ENCODE measurements around the gene EID2B.

The EID2B gene

DNA sequence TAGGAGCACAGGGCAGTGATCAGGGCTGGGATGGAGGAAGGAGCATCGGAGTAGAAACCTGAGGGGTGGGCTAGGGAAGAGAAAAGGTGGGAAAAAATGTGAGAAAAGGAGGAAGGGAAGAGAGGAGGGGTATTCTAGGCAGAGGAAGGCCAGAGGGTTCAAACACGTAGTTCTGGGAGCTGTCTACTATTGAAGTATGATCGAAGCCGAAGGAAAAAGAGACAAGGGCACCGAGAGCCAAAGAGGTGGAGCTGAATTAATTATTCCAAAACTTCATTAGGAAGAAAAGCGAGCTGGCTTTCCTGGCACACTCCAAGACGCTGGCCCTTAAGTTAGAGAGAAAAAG, 26.1 kb downstream of the EID2B start:
- peaks cover 0 to 16% (median 7%) of the 10 kb centered on the region in 4 experiments for H3K4me1 ChIP-seq (ENCODE audit: control extremely low read depth in 1 of 4, control insufficient read depth in 4 of 4, insufficient read depth in 4 of 4, low read length in 3 of 4)
- POLR2A ChIA-PET, result no interaction called here

DNA sequence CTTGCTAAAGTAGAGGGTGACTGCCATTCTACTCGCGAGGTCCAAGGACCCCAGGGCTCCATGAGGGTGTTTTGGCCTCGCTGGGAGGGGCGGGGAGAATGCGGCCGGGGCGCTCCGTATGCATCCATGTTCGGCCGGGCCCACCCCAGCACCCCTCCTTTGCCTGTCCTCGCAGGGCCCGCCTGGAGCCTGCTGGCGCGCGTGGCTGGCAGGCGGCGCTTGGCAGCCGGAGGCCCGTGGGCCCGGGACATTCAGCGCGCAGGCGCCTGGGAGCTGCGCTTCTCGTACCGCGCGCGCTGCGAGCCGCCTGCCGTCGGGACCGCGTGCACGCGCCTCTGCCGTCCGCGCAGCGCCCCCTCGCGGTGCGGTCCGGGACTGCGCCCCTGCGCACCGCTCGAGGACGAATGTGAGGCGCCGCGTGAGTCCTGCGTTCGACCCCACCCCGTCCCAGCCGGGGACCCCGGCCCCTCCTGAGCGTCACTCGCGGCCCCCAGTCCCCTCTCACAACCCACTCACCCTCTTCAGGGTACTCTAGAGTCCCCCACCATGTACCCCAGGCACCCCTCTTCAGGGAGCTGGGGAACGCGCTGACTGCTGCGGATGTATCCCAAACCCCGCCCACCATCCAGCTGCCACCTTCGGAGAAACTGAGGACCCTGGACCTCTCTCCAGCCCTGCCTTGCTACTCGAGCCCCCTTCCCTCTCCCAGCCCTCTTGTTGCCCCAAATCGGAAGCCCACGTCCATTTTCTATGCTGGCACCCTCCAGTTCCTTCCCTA, 29.8 kb downstream of the EID2B start:
- Histone ChIP-seq H3K36me3 (ENCODE audit: control insufficient read depth in 4 of 4, insufficient read depth in 4 of 4, low read length in 3 of 4) (no peaks in the 10 kb centered on the region), H3K27ac (ENCODE audit: insufficient read depth in 1 of 2, low read depth in 1 of 2, low read length in 2 of 2, poor library complexity in 1 of 2, severe bottlenecking in 2 of 2) (no peak overlapping the region), H3K27me3 (replicated peaks in 2 of 5; ENCODE audit: control insufficient read depth in 4 of 5, insufficient read depth in 5 of 5, low read length in 4 of 5) (peaks cover 4 to 96% (median 31%) of the 10 kb centered on the region in 5 experiments), H3K9me3 (ENCODE audit: control extremely low read depth in 1 of 5, control insufficient read depth in 4 of 5, insufficient read depth in 2 of 5, low read depth in 1 of 5, low read length in 4 of 5) (peaks cover 0 to 8% (median 0%) of the 10 kb centered on the region in 5 experiments), H3K4me1 (ENCODE audit: control extremely low read depth in 1 of 4, control insufficient read depth in 4 of 4, insufficient read depth in 4 of 4, low read length in 3 of 4) (peaks cover 0 to 31% (median 20%) of the 10 kb centered on the region in 4 experiments), H3K4me3 (ENCODE audit: control insufficient read depth in 1 of 7, extremely low read depth in 1 of 7, insufficient read depth in 4 of 7, low read depth in 2 of 7, low read length in 6 of 7) (no peak overlapping the region)
- POLR2A ChIA-PET, result no interaction called here
- DNase-seq, result peak; percentile 88 to 93 (median 93)
- CTCF ChIA-PET, result interaction anchor here (0.7 to 1.7 kb wide), 8 partner anchors 9 to 89 kb away, joined by 3 to 11 read pairs (median 4); no protein-coding TSS in a partner anchor
- WGBS (ENCODE audit: insufficient coverage), result 21% methylated on average over 52 of the region's 69 CpGs

More for the DNA sequence above, 26.1 kb downstream of the EID2B start:
- H3K27me3 ChIP-seq (replicated peaks in 2 of 5; ENCODE audit: control insufficient read depth in 4 of 5, insufficient read depth in 5 of 5, low read length in 4 of 5), result peaks cover 5 to 75% (median 22%) of the 10 kb centered on the region in 5 experiments
- H3K27ac ChIP-seq (ENCODE audit: insufficient read depth in 1 of 2, low read depth in 1 of 2, low read length in 2 of 2, poor library complexity in 1 of 2, severe bottlenecking in 2 of 2), result no peak overlapping the region
- no peak for DNase-seq
- peak overlapping the region in 3 of 7 experiments; percentile 51 to 66 (median 64) for H3K4me3 ChIP-seq (ENCODE audit: control insufficient read depth in 1 of 7, extremely low read depth in 1 of 7, insufficient read depth in 4 of 7, low read depth in 2 of 7, low read length in 6 of 7)
- no peaks in the 10 kb centered on the region for H3K36me3 ChIP-seq (ENCODE audit: control insufficient read depth in 4 of 4, insufficient read depth in 4 of 4, low read length in 3 of 4)
- CTCF ChIA-PET, result no interaction called here
- H3K9me3 ChIP-seq (ENCODE audit: control extremely low read depth in 1 of 5, control insufficient read depth in 4 of 5, insufficient read depth in 2 of 5, low read depth in 1 of 5, low read length in 4 of 5), result peaks cover 0 to 4% (median 0%) of the 10 kb centered on the region in 5 experiments
- 67% methylated on average over 7 of the region's 7 CpGs for WGBS (ENCODE audit: insufficient coverage)

GRCh38 chr19:39501340-39501739, 31.3 kb downstream of the EID2B start:
- ChIA-PET CTCF (interaction anchor here (1.2 to 1.4 kb wide), 2 partner anchors 27 to 32 kb away, joined by 3 to 5 read pairs; no protein-coding TSS in a partner anchor), POLR2A (no interaction called here)
- Histone ChIP-seq H3K27ac (ENCODE audit: insufficient read depth in 1 of 2, low read depth in 1 of 2, low read length in 2 of 2, poor library complexity in 1 of 2, severe bottlenecking in 2 of 2) (no peak overlapping the region), H3K36me3 (ENCODE audit: control insufficient read depth in 4 of 4, insufficient read depth in 4 of 4, low read length in 3 of 4) (no peaks in the 10 kb centered on the region), H3K27me3 (replicated peaks in 2 of 5; ENCODE audit: control insufficient read depth in 4 of 5, insufficient read depth in 5 of 5, low read length in 4 of 5) (peaks cover 0 to 94% (median 22%) of the 10 kb centered on the region in 5 experiments), H3K4me1 (ENCODE audit: control extremely low read depth in 1 of 4, control insufficient read depth in 4 of 4, insufficient read depth in 4 of 4, low read length in 3 of 4) (peaks cover 0 to 23% (median 17%) of the 10 kb centered on the region in 4 experiments), H3K9me3 (ENCODE audit: control extremely low read depth in 1 of 5, control insufficient read depth in 4 of 5, insufficient read depth in 2 of 5, low read depth in 1 of 5, low read length in 4 of 5) (peaks cover 0 to 8% (median 0%) of the 10 kb centered on the region in 5 experiments), H3K4me3 (ENCODE audit: control insufficient read depth in 1 of 7, extremely low read depth in 1 of 7, insufficient read depth in 4 of 7, low read depth in 2 of 7, low read length in 6 of 7) (no peak overlapping the region)
- no peak for DNase-seq
- WGBS (ENCODE audit: insufficient coverage), result 100% methylated on average over 2 of the region's 5 CpGs

- no peak overlapping the region for H3K4me3 ChIP-seq (ENCODE audit: control insufficient read depth in 1 of 7, extremely low read depth in 1 of 7, insufficient read depth in 4 of 7, low read depth in 2 of 7, low read length in 6 of 7)
- H3K27ac ChIP-seq (ENCODE audit: insufficient read depth in 1 of 2, low read depth in 1 of 2, low read length in 2 of 2, poor library complexity in 1 of 2, severe bottlenecking in 2 of 2), result no peak overlapping the region
- peaks cover 0 to 90% (median 22%) of the 10 kb centered on the region in 5 experiments for H3K27me3 ChIP-seq (replicated peaks in 2 of 5; ENCODE audit: control insufficient read depth in 4 of 5, insufficient read depth in 5 of 5, low read length in 4 of 5)
- peaks cover 0 to 8% (median 0%) of the 10 kb centered on the region in 5 experiments for H3K9me3 ChIP-seq (ENCODE audit: control extremely low read depth in 1 of 5, control insufficient read depth in 4 of 5, insufficient read depth in 2 of 5, low read depth in 1 of 5, low read length in 4 of 5)
- peaks cover 0 to 23% (median 17%) of the 10 kb centered on the region in 4 experiments for H3K4me1 ChIP-seq (ENCODE audit: control extremely low read depth in 1 of 4, control insufficient read depth in 4 of 4, insufficient read depth in 4 of 4, low read length in 3 of 4)
- H3K36me3 ChIP-seq (ENCODE audit: control insufficient read depth in 4 of 4, insufficient read depth in 4 of 4, low read length in 3 of 4), result no peaks in the 10 kb centered on the region
- WGBS (ENCODE audit: insufficient coverage), result 51% methylated on average over 3 of the region's 4 CpGs
- ChIA-PET POLR2A (no interaction called here), CTCF (interaction anchor here (1.1 to 1.4 kb wide), 3 partner anchors 26 to 33 kb away, joined by 3 to 5 read pairs (median 3); partner anchors contain the start of gene EID2B)
- DNase-seq, result no peak
These were observed 32.1 kb downstream of the EID2B start for GRCh38 chr19:39500543-39500942.

DNA sequence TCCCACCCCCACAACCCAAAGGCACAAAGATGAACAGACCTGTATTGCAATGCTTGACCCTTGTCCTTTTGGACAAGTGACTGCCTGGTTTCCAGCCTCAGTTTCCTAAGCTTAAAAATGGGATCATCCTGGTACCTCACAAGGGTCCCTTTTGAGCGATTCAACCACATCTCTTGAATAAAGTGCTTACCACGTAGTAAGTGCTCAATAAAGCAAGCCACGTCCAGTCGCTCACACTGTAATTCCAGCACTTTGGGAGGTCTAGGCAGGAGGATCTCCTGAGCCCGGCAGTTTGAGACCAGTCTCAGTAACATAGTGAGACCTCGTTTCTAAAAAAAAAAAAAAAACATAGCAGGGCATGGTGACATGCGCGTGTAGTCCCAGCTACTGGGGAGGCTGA, 32.7 kb downstream of the EID2B start:
- H3K27me3 ChIP-seq (replicated peaks in 2 of 5; ENCODE audit: control insufficient read depth in 4 of 5, insufficient read depth in 5 of 5, low read length in 4 of 5), result peaks cover 0 to 84% (median 22%) of the 10 kb centered on the region in 5 experiments
- ChIA-PET CTCF (interaction anchor here (1.1 to 1.2 kb wide), 2 partner anchors 33 to 34 kb away, joined by 3 to 5 read pairs; partner anchors contain the start of gene EID2B), POLR2A (no interaction called here)
- DNase-seq, result no peak
- H3K4me3 ChIP-seq (ENCODE audit: control insufficient read depth in 1 of 7, extremely low read depth in 1 of 7, insufficient read depth in 4 of 7, low read depth in 2 of 7, low read length in 6 of 7), result no peak overlapping the region
- peaks cover 0 to 8% (median 0%) of the 10 kb centered on the region in 5 experiments for H3K9me3 ChIP-seq (ENCODE audit: control extremely low read depth in 1 of 5, control insufficient read depth in 4 of 5, insufficient read depth in 2 of 5, low read depth in 1 of 5, low read length in 4 of 5)
- peaks cover 0 to 23% (median 17%) of the 10 kb centered on the region in 4 experiments for H3K4me1 ChIP-seq (ENCODE audit: control extremely low read depth in 1 of 4, control insufficient read depth in 4 of 4, insufficient read depth in 4 of 4, low read length in 3 of 4)
- no peak overlapping the region for H3K27ac ChIP-seq (ENCODE audit: insufficient read depth in 1 of 2, low read depth in 1 of 2, low read length in 2 of 2, poor library complexity in 1 of 2, severe bottlenecking in 2 of 2)
- 88% methylated on average over 4 of the region's 8 CpGs for WGBS (ENCODE audit: insufficient coverage)
- H3K36me3 ChIP-seq (ENCODE audit: control insufficient read depth in 4 of 4, insufficient read depth in 4 of 4, low read length in 3 of 4), result no peaks in the 10 kb centered on the region

GRCh38 chr19:39498798-39499642, 33.6 kb downstream of the EID2B start, which contains the start of gene DLL3:
DLL3 (plus strand) TSS chr19:39498947; CDS start chr19:39498975, 28 bp downstream.
- Histone ChIP-seq H3K27me3 (replicated peaks in 2 of 5; ENCODE audit: control insufficient read depth in 4 of 5, insufficient read depth in 5 of 5, low read length in 4 of 5) (peaks cover 0 to 75% (median 22%) of the 10 kb centered on the region in 5 experiments), H3K4me3 (ENCODE audit: control insufficient read depth in 1 of 7, extremely low read depth in 1 of 7, insufficient read depth in 4 of 7, low read depth in 2 of 7, low read length in 6 of 7) (peak within 1 kb of the TSS in 6 of 7 experiments; percentile 4 to 57 (median 36))
- peak in 1 of 3 donors; percentile 53 for DNase-seq

More at GRCh38 chr19:39498798-39499642, 33.6 kb downstream of the EID2B start, which contains the start of gene DLL3:
- H3K27ac ChIP-seq (ENCODE audit: insufficient read depth in 1 of 2, low read depth in 1 of 2, low read length in 2 of 2, poor library complexity in 1 of 2, severe bottlenecking in 2 of 2), result no peak within 1 kb of the TSS
- no peaks in the 10 kb centered on the region for H3K36me3 ChIP-seq (ENCODE audit: control insufficient read depth in 4 of 4, insufficient read depth in 4 of 4, low read length in 3 of 4)
- H3K9me3 ChIP-seq (ENCODE audit: control extremely low read depth in 1 of 5, control insufficient read depth in 4 of 5, insufficient read depth in 2 of 5, low read depth in 1 of 5, low read length in 4 of 5), result peaks cover 0 to 8% (median 0%) of the 10 kb centered on the region in 5 experiments
- POLR2A ChIA-PET, result no interaction called here
- CTCF ChIA-PET, result interaction anchor here (1.2 kb wide), 1 partner anchor 9 kb away, joined by 3 read pairs; no protein-coding TSS in a partner anchor
- WGBS (ENCODE audit: insufficient coverage), result 1% methylated on average over 33 of the region's 60 CpGs
- peaks cover 0 to 23% (median 17%) of the 10 kb centered on the region in 4 experiments for H3K4me1 ChIP-seq (ENCODE audit: control extremely low read depth in 1 of 4, control insufficient read depth in 4 of 4, insufficient read depth in 4 of 4, low read length in 3 of 4)

All from common myeloid progenitor, CD34-positive (primary cell).